ENCODE data around the gene PDLIM3.

Gene PDLIM3, protein sequence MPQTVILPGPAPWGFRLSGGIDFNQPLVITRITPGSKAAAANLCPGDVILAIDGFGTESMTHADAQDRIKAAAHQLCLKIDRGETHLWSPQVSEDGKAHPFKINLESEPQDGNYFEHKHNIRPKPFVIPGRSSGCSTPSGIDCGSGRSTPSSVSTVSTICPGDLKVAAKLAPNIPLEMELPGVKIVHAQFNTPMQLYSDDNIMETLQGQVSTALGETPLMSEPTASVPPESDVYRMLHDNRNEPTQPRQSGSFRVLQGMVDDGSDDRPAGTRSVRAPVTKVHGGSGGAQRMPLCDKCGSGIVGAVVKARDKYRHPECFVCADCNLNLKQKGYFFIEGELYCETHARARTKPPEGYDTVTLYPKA

GRCh38 chr4:185534866-185535611, at the start of gene PDLIM3:
TSS of gene PDLIM3 (minus strand) at chr4:185535507. CDS start at chr4:185535434, 73 bp downstream.
- WGBS (ENCODE audit: insufficient coverage, insufficient read length): no CpG with 5 or more reads among the region's 66 CpGs
- peaks cover 4% of the 10 kb centered on the region; the same call in 1 of the 2 replicates for H3K27me3 ChIP-seq (ENCODE audit: control insufficient read depth, insufficient read depth, low read length)
- no peaks in the 10 kb centered on the region for H3K36me3 ChIP-seq (ENCODE audit: control insufficient read depth, insufficient read depth, low read length)
- H3K4me1 ChIP-seq (ENCODE audit: control insufficient read depth, insufficient read depth, low read length): no peaks in the 10 kb centered on the region
- peak within 1 kb of the TSS; percentile 53; the same call in 1 of the 2 replicates for H3K4me3 ChIP-seq (ENCODE audit: low read length)
- no peak for DNase-seq (ENCODE audit: low read depth, low spot score)
- no peaks in the 10 kb centered on the region for H3K9me3 ChIP-seq (ENCODE audit: control insufficient read depth, insufficient read depth, low read length)
- no peak within 1 kb of the TSS for H3K27ac ChIP-seq (ENCODE audit: low read length)

DNA sequence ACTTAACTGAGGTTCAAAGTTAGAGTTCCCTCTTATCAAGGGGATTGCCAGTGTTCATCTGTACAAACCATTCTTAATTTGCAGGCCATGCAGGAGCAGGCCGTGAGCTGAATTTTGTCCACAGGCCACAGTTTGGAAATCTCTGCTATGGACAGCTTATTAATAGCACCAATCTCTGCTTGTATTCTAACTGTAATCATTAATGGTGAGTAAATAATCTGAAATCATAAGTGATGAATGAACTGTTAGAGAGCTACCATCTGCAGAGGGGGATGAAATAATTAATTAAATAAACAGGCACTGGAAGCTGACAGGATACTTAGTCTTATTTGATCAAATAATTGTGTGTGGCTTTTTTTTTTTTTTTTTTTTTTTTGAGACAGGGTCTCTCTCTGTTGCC, 48.5 kb upstream of the PDLIM3 start:
- H3K36me3 ChIP-seq (ENCODE audit: control insufficient read depth, insufficient read depth, low read length): no peaks in the 10 kb centered on the region
- no CpG with 5 or more reads among the region's 1 CpG for WGBS (ENCODE audit: insufficient coverage, insufficient read length)
- no peak for DNase-seq (ENCODE audit: low read depth, low spot score)
- H3K4me3 ChIP-seq (ENCODE audit: low read length): no peak overlapping the region
- no peaks in the 10 kb centered on the region for H3K27me3 ChIP-seq (ENCODE audit: control insufficient read depth, insufficient read depth, low read length)
- H3K9me3 ChIP-seq (ENCODE audit: control insufficient read depth, insufficient read depth, low read length): no peaks in the 10 kb centered on the region
- no peaks in the 10 kb centered on the region for H3K4me1 ChIP-seq (ENCODE audit: control insufficient read depth, insufficient read depth, low read length)
- no peak overlapping the region for H3K27ac ChIP-seq (ENCODE audit: low read length)

- H3K4me1 ChIP-seq (ENCODE audit: control insufficient read depth, insufficient read depth, low read length): no peaks in the 10 kb centered on the region
- no peak for DNase-seq (ENCODE audit: low read depth, low spot score)
- WGBS (ENCODE audit: insufficient coverage, insufficient read length): no CpG with 5 or more reads among the region's 7 CpGs
- H3K36me3 ChIP-seq (ENCODE audit: control insufficient read depth, insufficient read depth, low read length): no peaks in the 10 kb centered on the region
- no peak overlapping the region for H3K4me3 ChIP-seq (ENCODE audit: low read length)
- H3K27me3 ChIP-seq (ENCODE audit: control insufficient read depth, insufficient read depth, low read length): no peaks in the 10 kb centered on the region
- no peak overlapping the region for H3K27ac ChIP-seq (ENCODE audit: low read length)
- no peaks in the 10 kb centered on the region for H3K9me3 ChIP-seq (ENCODE audit: control insufficient read depth, insufficient read depth, low read length)
Observed at GRCh38 chr4:185582651-185583400, 47.5 kb upstream of the PDLIM3 start.

GRCh38 chr4:185580699-185581098, 45.4 kb upstream of the PDLIM3 start:
- WGBS (ENCODE audit: insufficient coverage, insufficient read length): no CpG with 5 or more reads among the region's 12 CpGs
- no peaks in the 10 kb centered on the region for H3K4me1 ChIP-seq (ENCODE audit: control insufficient read depth, insufficient read depth, low read length)
- H3K4me3 ChIP-seq (ENCODE audit: low read length): no peak overlapping the region
- H3K9me3 ChIP-seq (ENCODE audit: control insufficient read depth, insufficient read depth, low read length): no peaks in the 10 kb centered on the region
- no peak overlapping the region for H3K27ac ChIP-seq (ENCODE audit: low read length)
- H3K36me3 ChIP-seq (ENCODE audit: control insufficient read depth, insufficient read depth, low read length): no peaks in the 10 kb centered on the region
- no peaks in the 10 kb centered on the region for H3K27me3 ChIP-seq (ENCODE audit: control insufficient read depth, insufficient read depth, low read length)
- no peak for DNase-seq (ENCODE audit: low read depth, low spot score)

GRCh38 chr4:185578284-185578683, 43.0 kb upstream of the PDLIM3 start:
- no CpG with 5 or more reads among the region's 3 CpGs for WGBS (ENCODE audit: insufficient coverage, insufficient read length)

DNA sequence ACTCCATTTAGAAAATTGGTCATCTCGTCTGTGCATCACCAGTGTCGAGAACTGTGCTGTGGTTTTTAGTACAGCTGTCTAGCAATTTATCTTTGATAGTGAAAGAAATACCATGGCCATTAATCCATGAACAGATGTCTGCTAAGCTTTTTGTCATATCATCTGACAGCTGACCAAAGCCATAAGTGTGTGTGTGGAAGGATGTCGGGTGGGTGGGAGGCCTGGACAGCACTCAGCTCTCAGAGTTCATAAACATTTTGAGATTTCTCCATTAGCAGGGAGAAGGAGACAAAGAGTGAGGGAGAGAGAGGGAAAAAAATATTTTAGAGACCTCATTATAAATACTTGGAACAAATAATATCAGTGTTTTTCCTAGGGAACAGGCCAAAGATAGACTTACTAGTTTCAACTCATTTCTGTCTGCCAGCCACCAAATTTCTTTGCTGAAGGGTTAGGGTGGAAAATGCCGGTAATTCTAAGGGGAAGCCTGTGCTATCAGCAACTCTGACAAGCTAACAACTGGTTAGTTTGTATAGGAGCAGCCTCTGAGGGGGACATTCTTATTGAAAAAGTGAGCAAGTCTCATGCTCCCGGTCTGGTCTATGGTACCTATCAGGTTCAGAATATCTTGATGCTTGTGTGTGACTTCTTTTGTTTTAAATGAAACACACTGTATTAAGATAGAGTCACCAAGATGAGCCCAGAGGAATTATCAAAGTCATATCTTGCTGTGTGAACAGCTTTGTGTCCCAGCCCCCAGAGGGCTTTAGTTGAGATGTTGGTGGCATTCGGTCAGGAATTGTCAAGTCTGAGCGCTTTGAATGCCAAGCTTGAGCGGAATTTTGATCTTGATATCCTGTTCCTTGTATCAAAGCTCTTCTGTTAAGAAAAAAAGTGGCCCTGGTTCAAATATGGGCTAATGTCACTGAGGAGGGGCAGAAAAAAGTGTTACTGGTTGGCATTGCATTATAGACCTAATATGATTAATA, 41.9 kb upstream of the PDLIM3 start:
- H3K36me3 ChIP-seq (ENCODE audit: control insufficient read depth, insufficient read depth, low read length): no peaks in the 10 kb centered on the region
- no peak overlapping the region for H3K27ac ChIP-seq (ENCODE audit: low read length)
- no peaks in the 10 kb centered on the region for H3K27me3 ChIP-seq (ENCODE audit: control insufficient read depth, insufficient read depth, low read length)
- WGBS (ENCODE audit: insufficient coverage, insufficient read length): no CpG with 5 or more reads among the region's 8 CpGs
- no peaks in the 10 kb centered on the region for H3K4me1 ChIP-seq (ENCODE audit: control insufficient read depth, insufficient read depth, low read length)
- H3K4me3 ChIP-seq (ENCODE audit: low read length): no peak overlapping the region
- H3K9me3 ChIP-seq (ENCODE audit: control insufficient read depth, insufficient read depth, low read length): no peaks in the 10 kb centered on the region
- no peak for DNase-seq (ENCODE audit: low read depth, low spot score)

More at GRCh38 chr4:185578284-185578683, 43.0 kb upstream of the PDLIM3 start:
- DNase-seq (ENCODE audit: low read depth, low spot score): no peak
- Histone ChIP-seq H3K36me3 (ENCODE audit: control insufficient read depth, insufficient read depth, low read length) (no peaks in the 10 kb centered on the region), H3K9me3 (ENCODE audit: control insufficient read depth, insufficient read depth, low read length) (no peaks in the 10 kb centered on the region), H3K4me3 (ENCODE audit: low read length) (no peak overlapping the region), H3K27ac (ENCODE audit: low read length) (no peak overlapping the region), H3K27me3 (ENCODE audit: control insufficient read depth, insufficient read depth, low read length) (no peaks in the 10 kb centered on the region), H3K4me1 (ENCODE audit: control insufficient read depth, insufficient read depth, low read length) (no peaks in the 10 kb centered on the region)

DNA sequence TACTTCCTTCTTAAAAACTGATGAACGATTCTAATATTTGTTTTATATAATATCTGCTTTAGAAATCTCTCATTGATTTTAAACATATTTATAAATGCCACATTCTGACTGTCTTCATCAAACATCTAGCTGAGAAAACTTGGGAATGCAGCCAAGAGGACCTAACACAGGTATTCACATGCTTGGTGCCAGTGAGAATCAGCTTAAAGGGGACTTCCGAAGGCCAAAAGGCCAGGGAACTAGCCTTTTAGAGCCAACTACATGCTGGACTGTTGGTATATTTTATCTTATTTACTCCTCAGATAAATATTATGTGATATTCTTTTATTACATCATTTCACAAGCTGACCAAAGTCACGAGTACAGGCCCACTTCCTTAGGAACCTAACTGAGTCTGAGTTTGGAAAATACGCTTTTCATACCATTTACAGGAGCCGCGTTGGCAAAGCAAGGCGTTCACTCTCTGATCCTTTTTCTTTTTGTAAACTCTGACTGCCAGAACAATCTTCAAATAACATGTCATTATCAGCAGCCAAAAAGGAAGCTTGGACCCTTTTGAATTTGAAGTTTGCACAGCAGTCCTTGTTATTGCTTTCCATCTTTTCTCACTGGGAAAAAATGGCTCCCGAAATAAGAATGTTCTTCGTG, 41.1 kb upstream of the PDLIM3 start:
- no peaks in the 10 kb centered on the region for H3K27me3 ChIP-seq (ENCODE audit: control insufficient read depth, insufficient read depth, low read length)
- WGBS (ENCODE audit: insufficient coverage, insufficient read length): no CpG with 5 or more reads among the region's 9 CpGs
- no peaks in the 10 kb centered on the region for H3K4me1 ChIP-seq (ENCODE audit: control insufficient read depth, insufficient read depth, low read length)
- H3K36me3 ChIP-seq (ENCODE audit: control insufficient read depth, insufficient read depth, low read length): no peaks in the 10 kb centered on the region
- H3K4me3 ChIP-seq (ENCODE audit: low read length): no peak overlapping the region
- no peak for DNase-seq (ENCODE audit: low read depth, low spot score)
- H3K27ac ChIP-seq (ENCODE audit: low read length): no peak overlapping the region
- H3K9me3 ChIP-seq (ENCODE audit: control insufficient read depth, insufficient read depth, low read length): no peaks in the 10 kb centered on the region

GRCh38 chr4:185573651-185574199, 38.4 kb upstream of the PDLIM3 start:
- no peaks in the 10 kb centered on the region for H3K27me3 ChIP-seq (ENCODE audit: control insufficient read depth, insufficient read depth, low read length)
- WGBS (ENCODE audit: insufficient coverage, insufficient read length): no CpG with 5 or more reads among the region's 10 CpGs
- DNase-seq (ENCODE audit: low read depth, low spot score): peak; percentile 67

DNA sequence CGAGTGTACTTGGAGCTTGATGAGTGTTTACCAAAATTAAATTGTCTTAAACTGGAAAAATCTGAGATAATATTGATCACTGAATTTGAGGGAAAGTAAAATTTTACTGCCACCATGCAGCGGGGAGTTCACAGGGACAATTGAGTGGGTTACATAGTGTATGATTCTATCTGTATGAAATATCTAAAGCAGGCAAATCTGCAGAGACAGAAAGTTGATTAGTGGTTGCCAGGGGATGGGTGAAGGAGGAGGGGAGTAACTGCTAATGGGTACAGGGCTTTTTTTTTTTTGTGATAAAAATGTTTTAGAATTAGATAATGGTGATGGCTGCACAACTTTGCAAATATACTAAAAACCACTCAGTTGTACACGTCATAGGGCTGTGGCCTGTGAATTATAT, 35.4 kb upstream of the PDLIM3 start:
- Histone ChIP-seq H3K27me3 (ENCODE audit: control insufficient read depth, insufficient read depth, low read length) (no peaks in the 10 kb centered on the region), H3K4me1 (ENCODE audit: control insufficient read depth, insufficient read depth, low read length) (no peaks in the 10 kb centered on the region), H3K27ac (ENCODE audit: low read length) (no peak overlapping the region), H3K9me3 (ENCODE audit: control insufficient read depth, insufficient read depth, low read length) (no peaks in the 10 kb centered on the region), H3K4me3 (ENCODE audit: low read length) (no peak overlapping the region), H3K36me3 (ENCODE audit: control insufficient read depth, insufficient read depth, low read length) (no peaks in the 10 kb centered on the region)
- no peak for DNase-seq (ENCODE audit: low read depth, low spot score)
- no CpG with 5 or more reads among the region's 3 CpGs for whole genome bisulfite sequencing (ENCODE audit: insufficient coverage, insufficient read length)

More at GRCh38 chr4:185573651-185574199, 38.4 kb upstream of the PDLIM3 start:
- H3K4me1 ChIP-seq (ENCODE audit: control insufficient read depth, insufficient read depth, low read length): no peaks in the 10 kb centered on the region
- H3K27ac ChIP-seq (ENCODE audit: low read length): no peak overlapping the region
- no peak overlapping the region for H3K4me3 ChIP-seq (ENCODE audit: low read length)
- H3K36me3 ChIP-seq (ENCODE audit: control insufficient read depth, insufficient read depth, low read length): no peaks in the 10 kb centered on the region
- no peaks in the 10 kb centered on the region for H3K9me3 ChIP-seq (ENCODE audit: control insufficient read depth, insufficient read depth, low read length)
